A549 treated with DMSO at 1 μM for 4 hours (cell line): ENCODE results near the gene SLC43A3. TPM values are rescaled to one million over a fixed set of nuclear protein-coding genes. Genes with fewer than 3 reads are reported as not detected.

Source experiments
- total RNA-seq: library from RNA; stranded (reverse); fragments of 200-300 nt; extraction: Qiagen RNA extraction; gene quantifications from 5 replicates; pipeline ENCODE4 v1.2.3, GENCODE V29; 2022; ENCODE audit warnings: low read depth

SLC43A3 gene
- 0.44 to 0.86 TPM (median 0.61 TPM) in 5 replicates for total RNA-seq

DNA sequence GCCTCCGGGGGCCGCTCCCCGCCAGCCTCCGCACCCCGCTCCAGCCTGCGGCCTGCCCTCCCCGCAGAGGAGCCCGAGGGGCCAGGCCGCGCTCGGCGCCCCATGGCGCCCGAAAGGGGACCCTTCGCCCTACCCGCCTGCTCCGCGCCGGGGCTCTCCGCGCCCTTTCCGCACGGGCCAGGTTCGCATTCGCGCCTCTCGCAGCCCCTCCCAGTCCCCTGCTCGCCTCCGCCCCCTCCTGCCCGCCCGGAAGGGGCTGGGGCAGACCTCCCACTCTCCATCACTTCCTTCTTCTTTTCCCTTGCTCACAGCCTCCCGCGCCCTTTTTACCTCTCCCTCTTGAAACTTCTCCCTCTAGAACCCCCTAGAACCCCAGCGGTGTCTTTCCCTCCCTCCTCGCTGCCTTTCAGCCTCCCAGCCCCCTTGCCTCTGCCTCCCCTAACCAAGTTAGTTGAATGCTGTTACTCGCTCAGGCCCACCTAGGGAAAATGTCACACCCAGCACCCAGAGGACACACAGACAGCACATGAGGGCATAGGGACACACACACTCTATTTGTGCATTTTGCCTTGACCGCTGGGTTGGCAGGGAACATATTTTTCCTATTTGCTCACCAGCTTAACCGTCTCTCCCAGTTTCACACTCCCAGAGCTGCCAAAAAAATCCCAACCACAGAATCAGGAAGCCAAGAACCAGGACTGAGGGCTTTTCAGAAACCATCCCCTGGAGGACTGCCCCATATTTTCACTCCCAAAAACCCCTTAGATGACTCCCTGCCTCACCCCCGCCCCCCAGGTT, at the start of gene SLC43A3:
Gene SLC43A3 (minus strand): TSS at position 193 of the 798 bp plus-strand sequence. CDS start 949 bp downstream, outside the sequence.

GRCh38 chr11:57460022-57460757, 33.3 kb upstream of the SLC43A3 start, which contains the start of gene RTN4RL2:
Gene RTN4RL2 (plus strand): TSS chr11:57460528. CDS start chr11:57460866, 338 bp downstream.

GRCh38 chr11:57390535-57390934, 36.4 kb downstream of the SLC43A3 start, which contains the start of gene PRG2:
Gene PRG2 (minus strand): TSS chr11:57390650. CDS start chr11:57389944, 706 bp downstream.

GRCh38 chr11:57380975-57381374, 45.9 kb downstream of the SLC43A3 start, which contains the start of gene PRG3:
Gene PRG3 (minus strand): TSS chr11:57381150. CDS start chr11:57380708, 442 bp downstream.

Other genes with a start within 250 kb of the SLC43A3 start
- 0.02 TPM in 1 of 5 replicates, not detected in the others for gene LRRC55, start 245.2 kb downstream of the SLC43A3 start, total RNA-seq
- 0.06 to 0.20 TPM (median 0.11 TPM) in 5 replicates for gene APLNR, start 189.9 kb downstream of the SLC43A3 start, total RNA-seq
- gene TNKS1BP1, start 102.2 kb downstream of the SLC43A3 start, total RNA-seq, result 76.9 to 95.8 TPM (median 85.7 TPM) in 5 replicates
- gene SSRP1, start 91.2 kb downstream of the SLC43A3 start, total RNA-seq, result 227 to 261 TPM (median 240 TPM) in 5 replicates
- 0.09 to 0.40 TPM (median 0.21 TPM) in 5 replicates for gene P2RX3, start 88.8 kb downstream of the SLC43A3 start, total RNA-seq
- not detected in 5 replicates for gene PRG3, start 46.0 kb downstream of the SLC43A3 start, total RNA-seq
- gene PRG2, start 36.5 kb downstream of the SLC43A3 start, total RNA-seq, result not detected in 5 replicates
- gene RTN4RL2, start 33.4 kb upstream of the SLC43A3 start, total RNA-seq, result 75.3 to 131 TPM (median 110 TPM) in 5 replicates
- 2.6 to 3.9 TPM (median 3.3 TPM) in 5 replicates for gene SLC43A1, start 88.6 kb upstream of the SLC43A3 start, total RNA-seq
- 154 to 181 TPM (median 169 TPM) in 5 replicates for gene TIMM10, start 103.6 kb upstream of the SLC43A3 start, total RNA-seq
- gene SMTNL1, start 110.5 kb upstream of the SLC43A3 start, total RNA-seq, result not detected in 5 replicates
- 25.8 to 32.3 TPM (median 27.7 TPM) in 5 replicates for gene UBE2L6, start 140.6 kb upstream of the SLC43A3 start, total RNA-seq
- gene SERPING1, start 170.6 kb upstream of the SLC43A3 start, total RNA-seq, result 0.29 to 0.55 TPM (median 0.46 TPM) in 5 replicates
- gene YPEL4, start 222.8 kb upstream of the SLC43A3 start, total RNA-seq, result 0.17 to 0.51 TPM (median 0.34 TPM) in 5 replicates
- 29.0 to 33.9 TPM (median 30.6 TPM) in 5 replicates for gene CLP1, start 230.6 kb upstream of the SLC43A3 start, total RNA-seq
- gene ZDHHC5, start 241.0 kb upstream of the SLC43A3 start, total RNA-seq, result 72.4 to 79.2 TPM (median 77.8 TPM) in 5 replicates